Hippocampal formation (tissue), 2 donors: ENCODE data around the gene KPNA4.
"Not testable (repeated sequence)": the region's sequence is repeated elsewhere in the genome, so short reads cannot be mapped to it uniquely, and the experiment has no call there.

Source experiments
- DNase-seq, 2 donors: peaks; one replicate each; lab custom pipeline; 2025; lab: John Stamatoyannopoulos, UW

The KPNA4 gene, protein sequence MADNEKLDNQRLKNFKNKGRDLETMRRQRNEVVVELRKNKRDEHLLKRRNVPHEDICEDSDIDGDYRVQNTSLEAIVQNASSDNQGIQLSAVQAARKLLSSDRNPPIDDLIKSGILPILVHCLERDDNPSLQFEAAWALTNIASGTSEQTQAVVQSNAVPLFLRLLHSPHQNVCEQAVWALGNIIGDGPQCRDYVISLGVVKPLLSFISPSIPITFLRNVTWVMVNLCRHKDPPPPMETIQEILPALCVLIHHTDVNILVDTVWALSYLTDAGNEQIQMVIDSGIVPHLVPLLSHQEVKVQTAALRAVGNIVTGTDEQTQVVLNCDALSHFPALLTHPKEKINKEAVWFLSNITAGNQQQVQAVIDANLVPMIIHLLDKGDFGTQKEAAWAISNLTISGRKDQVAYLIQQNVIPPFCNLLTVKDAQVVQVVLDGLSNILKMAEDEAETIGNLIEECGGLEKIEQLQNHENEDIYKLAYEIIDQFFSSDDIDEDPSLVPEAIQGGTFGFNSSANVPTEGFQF

GRCh38 chr3:160565442-160566403 is at the start of gene KPNA4:
TSS of gene KPNA4 (minus strand) at chr3:160565571. CDS start at chr3:160565282, 289 bp downstream.
- peak; percentile 95 to 98 for DNase-seq

- DNase-seq: no peak
Measured at GRCh38 chr3:160613661-160614060, 48.3 kb upstream of the KPNA4 start.

DNA sequence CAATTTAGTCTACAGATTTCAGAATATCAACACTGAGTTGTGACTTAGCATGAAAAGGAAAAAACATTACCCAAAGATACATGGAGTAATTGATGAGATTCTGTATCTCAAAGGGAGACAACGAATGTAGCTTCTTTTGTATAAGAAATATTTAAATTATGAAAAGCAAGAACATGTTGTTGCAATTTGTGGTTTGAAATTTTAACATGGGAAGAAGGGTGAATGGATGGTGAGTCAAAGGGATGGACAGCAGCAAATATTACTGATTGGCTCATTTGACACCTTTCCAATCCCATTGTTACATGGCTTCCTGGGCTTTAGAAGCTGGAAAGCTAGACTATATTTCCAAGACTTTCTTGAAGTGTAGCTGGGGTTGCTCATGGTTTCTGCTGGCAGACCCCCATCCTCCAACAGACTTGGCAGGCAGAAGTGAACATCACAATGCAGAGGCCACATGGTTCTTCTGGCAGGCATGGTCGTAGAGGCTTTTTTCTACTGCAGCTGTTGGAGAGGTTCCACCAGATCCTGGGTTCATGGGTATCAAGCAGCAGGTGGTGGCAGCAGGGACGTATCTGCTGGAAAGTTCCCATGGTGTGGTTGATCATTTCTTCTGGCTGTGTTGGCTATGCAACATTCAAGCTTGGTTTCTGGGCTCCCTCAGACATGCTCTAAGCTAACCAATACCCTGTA is 47.2 kb upstream of the KPNA4 start:
- DNase-seq: peak in 1 of 2 donors; percentile 7

GRCh38 chr3:160611141-160611540 is 45.8 kb upstream of the KPNA4 start:
- DNase-seq: no peak

GRCh38 chr3:160608870-160609269 is 43.5 kb upstream of the KPNA4 start:
- no peak for DNase-seq

GRCh38 chr3:160607826-160608225 is 42.5 kb upstream of the KPNA4 start:
- DNase-seq: no peak

DNA sequence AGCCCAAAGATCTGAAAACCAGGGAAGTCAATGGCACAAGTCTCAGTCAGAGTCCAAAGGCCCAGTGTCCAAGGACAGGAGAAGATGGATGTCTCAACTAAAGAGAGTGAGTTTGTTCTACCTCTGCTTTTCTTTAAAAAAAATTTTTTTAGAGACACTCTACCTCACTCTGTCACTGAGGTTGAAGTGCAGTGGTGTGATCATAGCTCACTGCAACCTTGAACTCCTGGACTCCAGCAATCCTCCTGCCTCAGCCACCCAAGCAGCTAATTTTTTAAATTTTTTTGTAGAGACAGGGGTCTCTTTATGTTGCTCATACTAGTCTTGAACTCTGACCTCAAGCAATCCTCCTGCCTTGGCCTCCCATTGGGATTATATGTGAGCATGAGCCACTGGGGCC is 39.9 kb upstream of the KPNA4 start:
- no peak for DNase-seq

DNA sequence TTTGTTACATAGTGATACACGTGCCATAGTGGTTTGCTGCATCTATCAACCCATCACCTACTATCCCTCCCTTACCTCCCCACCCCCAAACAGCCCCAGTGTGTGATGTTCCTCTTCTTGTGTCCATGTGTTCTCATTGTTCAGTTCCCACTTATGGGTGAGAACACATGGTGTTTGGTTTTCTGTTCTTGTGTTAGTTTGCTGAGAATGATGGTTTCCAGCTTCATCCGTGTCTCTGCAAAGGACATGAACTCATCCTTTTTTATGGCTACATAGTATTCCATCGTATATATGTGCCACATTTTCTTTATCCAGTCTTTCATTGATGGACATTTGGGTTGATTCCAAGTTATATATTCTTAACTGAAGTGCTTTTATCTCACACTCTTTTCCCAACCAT is 38.5 kb upstream of the KPNA4 start:
- not testable (repeated sequence) for DNase-seq

- no peak for DNase-seq
Measured at GRCh38 chr3:160602259-160602658, 36.9 kb upstream of the KPNA4 start.

DNA sequence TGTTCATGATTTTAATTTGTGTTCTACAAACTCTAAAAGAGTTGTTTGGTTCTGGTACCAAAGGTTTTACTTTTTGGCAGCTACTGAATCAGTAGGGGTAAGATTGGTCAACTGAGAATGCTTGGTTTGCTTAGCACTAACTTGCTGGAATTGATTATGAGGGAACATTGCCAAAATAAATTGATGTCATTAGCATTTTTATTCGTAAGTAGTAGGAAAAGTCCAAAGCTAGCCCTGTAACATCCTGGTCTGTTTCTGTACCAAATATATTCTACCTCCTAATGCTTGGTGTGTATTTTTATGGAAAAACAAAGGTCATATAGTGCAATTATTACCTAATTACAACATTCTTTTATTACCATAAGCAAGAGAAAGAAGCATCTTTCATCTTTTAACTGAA is 35.9 kb upstream of the KPNA4 start:
- no peak for DNase-seq

GRCh38 chr3:160598865-160599264 is 33.5 kb upstream of the KPNA4 start:
- no peak for DNase-seq

GRCh38 chr3:160588023-160588422 is 22.7 kb upstream of the KPNA4 start:
- DNase-seq: no peak

- no peak for DNase-seq
Measured at GRCh38 chr3:160587105-160587504, 21.7 kb upstream of the KPNA4 start.

GRCh38 chr3:160586679-160587078 is 21.3 kb upstream of the KPNA4 start:
- DNase-seq: no peak

DNA sequence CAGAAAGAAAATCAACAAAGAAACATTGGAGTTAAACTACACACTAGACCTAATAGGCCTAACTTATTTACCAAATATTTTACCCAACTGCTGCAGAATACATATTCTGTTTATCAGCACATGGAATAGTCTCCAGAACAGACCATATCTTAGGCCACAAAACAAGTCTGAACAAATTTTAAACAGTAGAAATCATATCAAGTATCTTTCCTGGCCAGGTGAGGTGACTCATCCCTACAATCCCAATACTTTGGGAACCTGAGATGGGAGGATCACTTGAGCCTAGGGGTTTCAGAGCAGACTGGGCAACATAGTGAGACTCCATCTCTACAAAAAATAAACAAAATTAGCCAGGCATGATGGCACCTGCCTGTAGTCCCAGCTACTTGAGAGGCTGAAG is 18.1 kb upstream of the KPNA4 start:
- no peak for DNase-seq

DNA sequence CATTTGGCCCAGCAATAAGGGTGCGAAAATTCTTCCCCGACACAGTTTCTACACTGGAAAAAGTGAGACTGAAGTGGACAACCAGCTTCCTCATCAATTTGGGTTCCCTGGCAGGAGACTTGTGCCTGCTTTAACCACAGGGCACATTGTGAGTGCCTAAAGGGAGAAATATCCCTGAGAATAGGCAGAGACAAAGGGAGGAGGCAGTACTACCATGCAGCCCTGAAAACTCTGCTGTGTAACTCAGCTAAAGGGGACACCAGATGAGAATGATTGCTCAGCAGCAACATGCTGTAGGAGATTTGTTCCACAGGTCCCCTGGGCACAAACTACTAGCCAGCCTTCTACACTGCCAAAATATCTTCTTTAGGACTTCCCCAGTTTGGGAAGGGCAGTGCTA is 15.6 kb upstream of the KPNA4 start:
- no peak for DNase-seq

GRCh38 chr3:160577556-160578195 is 12.3 kb upstream of the KPNA4 start:
- DNase-seq: no peak

GRCh38 chr3:160577093-160577492 is 11.7 kb upstream of the KPNA4 start:
- no peak for DNase-seq

DNA sequence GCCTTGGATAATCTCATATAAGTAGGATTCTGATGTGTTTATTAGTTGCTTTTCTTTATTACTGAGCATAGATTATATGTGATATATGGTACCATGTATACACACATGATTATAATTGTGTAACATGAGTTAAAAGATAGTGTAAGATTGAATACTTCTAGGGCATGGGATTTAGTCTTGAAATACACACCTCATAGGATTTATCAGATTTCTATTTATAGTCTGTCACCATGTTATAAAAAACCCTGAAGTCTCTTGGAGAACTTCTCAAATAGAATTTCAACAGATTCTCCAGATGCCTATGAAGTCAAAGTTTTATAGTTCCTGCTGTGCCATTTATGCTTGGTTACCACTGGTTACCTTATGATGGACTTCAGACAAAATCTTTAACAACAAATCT is 11.2 kb upstream of the KPNA4 start:
- no peak for DNase-seq

DNA sequence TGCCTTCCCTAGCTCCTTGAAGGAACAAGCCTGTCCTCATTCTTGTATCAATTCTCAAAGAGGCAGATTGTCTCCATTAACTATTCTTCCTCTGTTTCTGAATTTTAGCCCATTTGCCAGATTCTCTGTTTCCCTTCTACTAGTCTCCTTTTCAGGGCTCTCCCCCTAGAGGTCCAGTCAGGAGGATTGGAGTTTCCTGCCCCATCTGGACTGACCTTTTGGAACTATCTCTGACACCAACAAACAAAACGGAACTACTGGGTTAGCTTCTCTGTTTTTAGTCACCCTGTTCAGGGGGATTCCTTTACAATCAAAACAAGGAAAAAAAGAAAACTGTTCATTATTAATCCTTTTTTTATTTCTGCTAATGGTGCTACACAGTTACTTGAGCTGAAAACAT is 10.2 kb upstream of the KPNA4 start:
- DNase-seq: no peak

GRCh38 chr3:160574636-160575035 is 9.3 kb upstream of the KPNA4 start:
- no peak for DNase-seq
